ENCODE data around the gene C2CD4B. TPM values are rescaled to one million over a fixed set of nuclear protein-coding genes. Genes with fewer than 3 reads are reported as not detected.

The C2CD4B gene
- polyA plus RNA-seq, 3 donors = 0.05 TPM; not detected in 2

- H3K9me3 ChIP-seq (replicated peaks in 1 of 2; ENCODE audit: control insufficient read depth in 1 of 2, insufficient read depth in 1 of 2, low read length in 2 of 2) = no peaks in the 10 kb centered on the region
- no peak overlapping the region for H3K4me3 ChIP-seq (replicated peaks in 1 of 3; ENCODE audit: low read depth in 2 of 3, low read length in 3 of 3)
- no peaks in the 10 kb centered on the region for H3K36me3 ChIP-seq (replicated peaks in 1 of 2; ENCODE audit: control insufficient read depth in 1 of 2, insufficient read depth in 2 of 2, low read length in 2 of 2)
- Mint-ChIP-seq H3K9me3 (peaks cover 0 to 4% (median 0%) of the 10 kb centered on the region in 7 donors), H3K27me3 (ENCODE audit: low read depth in 3 of 3) (peaks cover 0 to 6% (median 4%) of the 10 kb centered on the region in 3 donors), H3K36me3 (no peaks in the 10 kb centered on the region), H3K4me1 (peaks cover 25% of the 10 kb centered on the region), H3K4me3 (no peak overlapping the region), H3K27ac (no peak overlapping the region)
- TF ChIP-seq CTCF (IDR thresholded peaks at IDR 0.05) = no peak
- H4K20me1 ChIP-seq (ENCODE audit: insufficient read depth, low read length) = no peaks in the 10 kb centered on the region
- H3K27me3 ChIP-seq (ENCODE audit: control insufficient read depth in 2 of 2, insufficient read depth in 2 of 2, low read length in 2 of 2) = peaks cover 1 to 5% of the 10 kb centered on the region in 2 donors
- peak in 1 of 3 donors; percentile 8 for DNase-seq
- H3K79me2 ChIP-seq (ENCODE audit: insufficient read depth, low read length) = no peaks in the 10 kb centered on the region
- peaks cover 2 to 6% of the 10 kb centered on the region in 2 donors for H3K4me1 ChIP-seq (ENCODE audit: control insufficient read depth in 1 of 2, insufficient read depth in 2 of 2, low read length in 2 of 2)
- 20% methylated on average over 1 of the region's 5 CpGs for WGBS (ENCODE audit: insufficient coverage)
- no peak overlapping the region for H3K4me2 ChIP-seq (replicated peaks; ENCODE audit: extremely low read depth, low read length, poor library complexity, severe bottlenecking)
- H2AFZ ChIP-seq (ENCODE audit: insufficient read depth, low read depth, low read length, poor library complexity, severe bottlenecking) = no peak overlapping the region
- H3K27ac ChIP-seq (ENCODE audit: low read depth in 1 of 2, low read length in 2 of 2) = no peak overlapping the region
- H3K9ac ChIP-seq (ENCODE audit: insufficient read depth, low read length, poor library complexity, severe bottlenecking) = no peak overlapping the region
- intact Hi-C loops (cut with micrococcal nuclease) = no loop called here
Measured at GRCh38 chr15:62173215-62173614, 8.1 kb upstream of the C2CD4B start.

GRCh38 chr15:62171882-62172281, 6.8 kb upstream of the C2CD4B start:
- DNase-seq = no peak
- no peaks in the 10 kb centered on the region for H4K20me1 ChIP-seq (ENCODE audit: insufficient read depth, low read length)
- H3K9me3 Mint-ChIP-seq = peaks cover 0 to 4% (median 0%) of the 10 kb centered on the region in 7 donors
- no peak overlapping the region for H3K4me3 Mint-ChIP-seq
- peaks cover 2 to 12% (median 9%) of the 10 kb centered on the region in 3 donors for H3K27me3 Mint-ChIP-seq (ENCODE audit: low read depth in 3 of 3)
- no peaks in the 10 kb centered on the region for H3K9me3 ChIP-seq (replicated peaks in 1 of 2; ENCODE audit: control insufficient read depth in 1 of 2, insufficient read depth in 1 of 2, low read length in 2 of 2)
- H3K36me3 Mint-ChIP-seq = no peaks in the 10 kb centered on the region
- no peak overlapping the region for H3K27ac ChIP-seq (ENCODE audit: low read depth in 1 of 2, low read length in 2 of 2)
- intact Hi-C loops (cut with micrococcal nuclease) = no loop called here
- no peak overlapping the region for H2AFZ ChIP-seq (ENCODE audit: insufficient read depth, low read depth, low read length, poor library complexity, severe bottlenecking)
- peaks cover 25% of the 10 kb centered on the region for H3K4me1 Mint-ChIP-seq
- TF ChIP-seq CTCF (IDR thresholded peaks at IDR 0.05) = no peak
- H3K4me3 ChIP-seq (replicated peaks in 1 of 3; ENCODE audit: low read depth in 2 of 3, low read length in 3 of 3) = no peak overlapping the region
- H3K9ac ChIP-seq (ENCODE audit: insufficient read depth, low read length, poor library complexity, severe bottlenecking) = no peak overlapping the region
- H3K27me3 ChIP-seq (ENCODE audit: control insufficient read depth in 2 of 2, insufficient read depth in 2 of 2, low read length in 2 of 2) = peaks cover 9 to 12% of the 10 kb centered on the region in 2 donors
- peaks cover 2 to 6% of the 10 kb centered on the region in 2 donors for H3K4me1 ChIP-seq (ENCODE audit: control insufficient read depth in 1 of 2, insufficient read depth in 2 of 2, low read length in 2 of 2)
- WGBS (ENCODE audit: insufficient coverage) = 38% methylated on average over 7 of the region's 7 CpGs
- no peaks in the 10 kb centered on the region for H3K79me2 ChIP-seq (ENCODE audit: insufficient read depth, low read length)
- H3K36me3 ChIP-seq (replicated peaks in 1 of 2; ENCODE audit: control insufficient read depth in 1 of 2, insufficient read depth in 2 of 2, low read length in 2 of 2) = no peaks in the 10 kb centered on the region
- H3K27ac Mint-ChIP-seq = no peak overlapping the region
- no peak overlapping the region for H3K4me2 ChIP-seq (replicated peaks; ENCODE audit: extremely low read depth, low read length, poor library complexity, severe bottlenecking)
